SK-N-MC (cell line): Measurements from ENCODE around the gene C1QTNF5.

Source experiments
- EZH2 ChIP-seq: fragments of 200-600 bp; sonication (generic); IDR thresholded peaks from one replicate; pipeline ENCODE4 v1.6.1; 2017; ENCODE audit warnings: antibody characterized with exemption
- POLR2AphosphoS5 ChIP-seq: IDR thresholded peaks from 2 replicates; pipeline ENCODE4 v1.6.1; 2012; ENCODE audit warnings: mild to moderate bottlenecking, low read depth, low read length, borderline replicate concordance

DNA sequence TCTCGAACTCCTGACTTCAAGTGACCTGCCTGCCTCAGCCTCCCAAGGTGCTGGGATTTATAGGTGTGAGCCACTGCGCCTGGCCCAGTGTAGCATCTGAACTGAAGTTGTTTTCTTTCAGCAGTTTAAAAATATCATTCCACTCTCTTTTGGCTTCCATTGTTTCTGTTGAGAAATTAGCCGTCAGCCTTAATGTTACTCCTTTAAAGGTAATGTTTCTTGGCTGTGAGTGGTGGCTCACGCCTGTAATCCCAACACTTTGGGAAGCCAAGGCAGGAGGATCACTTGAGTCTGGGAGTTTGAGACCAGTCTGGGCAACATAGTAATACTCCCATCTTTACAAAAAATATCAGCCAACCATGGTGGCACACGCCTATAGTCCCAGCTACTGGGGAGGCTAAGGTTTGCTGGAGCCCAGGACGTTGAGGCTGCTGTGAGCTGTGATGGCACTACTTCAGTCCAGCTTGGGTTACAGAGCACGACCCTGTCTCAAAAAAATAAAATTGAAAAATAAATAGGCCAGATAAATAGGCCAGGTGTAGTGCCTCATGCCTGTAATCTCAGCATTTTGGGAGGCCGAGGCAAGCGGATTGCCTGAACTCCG lies 49.7 kb downstream of the C1QTNF5 start:
- no peak for TF ChIP-seq EZH2
- TF ChIP-seq POLR2AphosphoS5, result no peak
